Adrenal gland (tissue), 5 donors: ENCODE measurements around the gene DYNC1I1.

Source experiments
- POLR2A ChIP-seq, 2 donors: fragments of 450-650 bp; IDR thresholded peaks; one replicate each; pipeline ENCODE4 v1.6.1; 2017; ENCODE audit warnings: antibody characterized with exemption in 2 of 2, mild to moderate bottlenecking in 2 of 2, moderate library complexity in 1 of 2
- TF ChIP-seq, protein P1 (sequence below), 6 experiments: fragments of 450-650 bp in 4 of 6; fragments of 200-600 bp in 2 of 6; sonication (generic) in 1 of 6; IDR thresholded peaks; 1 replicate in 5 of 6; 2 replicates in 1 of 6; pipeline versions ENCODE4 v1.5.1 to v1.8.0; 2016 to 2021; ENCODE audit warnings: antibody characterized with exemption in 6 of 6, mild to moderate bottlenecking in 2 of 6, moderate library complexity in 1 of 6
- donor health status: DM: no; HTN: no; CAD: no.

DNA sequence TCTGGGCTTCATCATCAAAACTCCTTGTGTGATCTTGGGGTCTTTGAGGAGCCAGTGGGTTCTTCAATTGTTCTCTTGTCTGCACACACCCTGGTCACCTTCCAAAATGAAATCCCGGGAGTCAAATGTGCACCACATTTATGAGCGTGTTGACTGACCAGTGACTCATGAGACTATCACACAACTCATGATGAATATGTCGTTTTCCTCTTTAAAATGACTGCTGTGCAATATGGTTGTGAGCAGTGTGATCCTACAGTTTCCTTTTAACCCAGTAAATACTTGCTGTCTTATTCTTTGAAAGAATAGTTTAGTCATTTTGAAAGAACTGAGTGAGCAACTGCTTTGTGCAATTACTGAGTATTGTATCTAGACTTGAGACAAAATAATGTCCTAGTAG is 149.2 kb downstream of the DYNC1I1 start:
- TF ChIP-seq, protein P1, sequence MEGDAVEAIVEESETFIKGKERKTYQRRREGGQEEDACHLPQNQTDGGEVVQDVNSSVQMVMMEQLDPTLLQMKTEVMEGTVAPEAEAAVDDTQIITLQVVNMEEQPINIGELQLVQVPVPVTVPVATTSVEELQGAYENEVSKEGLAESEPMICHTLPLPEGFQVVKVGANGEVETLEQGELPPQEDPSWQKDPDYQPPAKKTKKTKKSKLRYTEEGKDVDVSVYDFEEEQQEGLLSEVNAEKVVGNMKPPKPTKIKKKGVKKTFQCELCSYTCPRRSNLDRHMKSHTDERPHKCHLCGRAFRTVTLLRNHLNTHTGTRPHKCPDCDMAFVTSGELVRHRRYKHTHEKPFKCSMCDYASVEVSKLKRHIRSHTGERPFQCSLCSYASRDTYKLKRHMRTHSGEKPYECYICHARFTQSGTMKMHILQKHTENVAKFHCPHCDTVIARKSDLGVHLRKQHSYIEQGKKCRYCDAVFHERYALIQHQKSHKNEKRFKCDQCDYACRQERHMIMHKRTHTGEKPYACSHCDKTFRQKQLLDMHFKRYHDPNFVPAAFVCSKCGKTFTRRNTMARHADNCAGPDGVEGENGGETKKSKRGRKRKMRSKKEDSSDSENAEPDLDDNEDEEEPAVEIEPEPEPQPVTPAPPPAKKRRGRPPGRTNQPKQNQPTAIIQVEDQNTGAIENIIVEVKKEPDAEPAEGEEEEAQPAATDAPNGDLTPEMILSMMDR (IDR thresholded peaks at IDR 0.05): no peak
- no peak for TF ChIP-seq POLR2A (IDR thresholded peaks at IDR 0.05)
